GM11168 (cell line): ENCODE results near the gene REPS2.

Experiments used
- in situ Hi-C: fragments of 300-500 bp; cut with MboI; formaldehyde crosslinking; loops from one replicate; pipeline ENCODE4 v1.12.0; 2022; ENCODE audit warnings: low sequenced_read_pairs; ENCODE audit not compliant: unreplicated experiment

Gene REPS2

DNA sequence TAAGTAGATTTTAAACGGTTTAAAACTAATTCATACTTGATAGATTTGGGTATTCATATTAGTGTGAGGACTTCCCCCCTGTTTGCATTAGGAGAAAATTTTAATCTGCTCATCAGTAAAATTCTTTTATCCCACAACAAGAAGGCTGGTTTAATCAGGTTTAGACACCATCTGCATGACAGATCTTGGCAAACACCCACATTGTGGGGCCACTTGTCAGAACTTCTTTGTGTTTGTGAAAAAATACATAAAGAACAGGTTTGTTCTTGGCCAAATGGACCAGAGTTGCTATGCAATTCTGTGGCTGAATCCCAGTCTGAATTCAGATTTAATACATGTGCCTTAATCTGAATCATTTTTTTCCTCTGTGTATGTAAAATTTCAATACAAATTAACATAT, 121.1 kb downstream of the REPS2 start:
- in situ Hi-C loops, result no loop called here

DNA sequence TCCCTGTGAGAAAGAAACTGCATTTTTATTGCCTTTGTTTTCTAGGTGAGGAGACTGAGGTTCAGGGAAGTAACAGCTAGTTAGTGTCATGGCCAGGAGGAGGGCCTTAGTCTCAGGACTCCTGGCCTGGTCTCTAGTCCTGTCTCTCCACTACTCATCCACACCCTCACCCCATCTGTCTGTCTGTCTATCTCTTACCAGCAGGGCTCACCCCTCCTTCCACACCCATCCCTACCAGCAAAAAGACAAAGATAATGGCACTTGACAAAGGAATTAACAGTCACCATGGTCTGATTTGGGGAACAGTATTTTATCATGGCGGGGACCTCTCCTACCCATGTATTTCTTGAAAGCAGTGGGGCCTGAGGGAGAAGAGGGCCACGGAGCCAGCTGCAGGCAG, 125.8 kb downstream of the REPS2 start:
- in situ Hi-C loops, result no loop called here

DNA sequence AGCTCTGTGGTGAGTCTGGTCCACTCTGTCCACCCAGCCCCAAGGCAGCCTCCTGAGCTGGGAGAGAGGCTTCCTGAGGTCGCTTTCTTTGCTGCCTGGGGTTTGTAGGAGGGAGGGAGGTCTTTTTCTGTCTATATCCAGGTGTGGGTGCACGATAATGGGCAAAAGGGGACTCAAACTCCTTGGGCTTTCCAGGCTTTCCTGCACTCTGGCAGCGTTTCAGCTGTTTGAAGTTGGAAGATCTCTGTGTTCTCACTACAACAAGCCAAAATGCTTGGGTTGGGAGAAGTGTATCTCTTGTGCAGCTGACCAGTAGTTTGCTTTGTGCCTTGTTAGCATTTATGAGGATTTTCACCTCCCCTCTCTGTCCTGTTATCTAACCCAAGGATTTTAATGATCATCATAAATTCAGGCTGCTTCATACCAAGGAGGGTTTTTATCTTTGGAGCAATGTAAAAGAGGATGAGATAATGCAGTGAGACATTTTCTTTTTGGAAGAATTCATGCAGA, 126.3 kb downstream of the REPS2 start:
- in situ Hi-C loops, result no loop called here

DNA sequence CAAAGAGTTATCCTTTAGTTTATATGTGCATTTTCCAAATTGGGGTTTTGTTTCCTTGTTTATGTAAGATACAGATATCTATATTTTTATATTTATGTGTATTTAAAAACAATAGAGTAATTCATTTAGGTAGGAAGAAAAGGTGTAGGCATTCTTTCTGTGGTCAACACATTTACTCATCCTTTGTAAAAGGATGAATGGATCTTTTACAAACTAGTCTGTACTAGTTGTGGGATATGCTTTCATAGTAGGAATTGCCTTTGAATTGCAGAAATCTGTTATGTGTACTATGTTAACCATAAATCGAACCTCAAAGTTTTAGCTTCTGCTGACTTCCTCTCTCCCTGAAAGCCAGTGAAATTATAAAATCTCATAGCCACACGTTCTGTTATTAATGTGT, 128.5 kb downstream of the REPS2 start:
- in situ Hi-C loops, result no loop called here

DNA sequence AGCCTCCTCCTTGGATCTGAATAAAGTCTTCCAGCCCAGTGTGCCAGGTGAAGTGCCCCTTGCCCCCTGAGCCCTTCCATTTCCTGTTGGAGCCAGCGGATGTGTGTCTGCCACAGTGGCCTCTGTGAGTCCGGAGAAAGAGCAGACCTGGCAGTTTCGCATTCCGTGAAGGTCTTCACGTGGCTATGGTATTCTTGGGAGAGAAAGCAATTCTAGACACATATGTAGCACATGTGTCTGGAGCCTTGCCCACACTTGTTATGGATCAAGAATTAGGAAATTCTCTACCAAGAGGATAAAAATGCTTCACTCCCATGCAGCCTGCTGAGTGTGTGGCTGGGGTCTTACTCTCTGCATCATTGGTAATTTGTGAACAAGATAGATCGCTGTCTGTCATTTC, 130.9 kb downstream of the REPS2 start:
- in situ Hi-C loops, result no loop called here

DNA sequence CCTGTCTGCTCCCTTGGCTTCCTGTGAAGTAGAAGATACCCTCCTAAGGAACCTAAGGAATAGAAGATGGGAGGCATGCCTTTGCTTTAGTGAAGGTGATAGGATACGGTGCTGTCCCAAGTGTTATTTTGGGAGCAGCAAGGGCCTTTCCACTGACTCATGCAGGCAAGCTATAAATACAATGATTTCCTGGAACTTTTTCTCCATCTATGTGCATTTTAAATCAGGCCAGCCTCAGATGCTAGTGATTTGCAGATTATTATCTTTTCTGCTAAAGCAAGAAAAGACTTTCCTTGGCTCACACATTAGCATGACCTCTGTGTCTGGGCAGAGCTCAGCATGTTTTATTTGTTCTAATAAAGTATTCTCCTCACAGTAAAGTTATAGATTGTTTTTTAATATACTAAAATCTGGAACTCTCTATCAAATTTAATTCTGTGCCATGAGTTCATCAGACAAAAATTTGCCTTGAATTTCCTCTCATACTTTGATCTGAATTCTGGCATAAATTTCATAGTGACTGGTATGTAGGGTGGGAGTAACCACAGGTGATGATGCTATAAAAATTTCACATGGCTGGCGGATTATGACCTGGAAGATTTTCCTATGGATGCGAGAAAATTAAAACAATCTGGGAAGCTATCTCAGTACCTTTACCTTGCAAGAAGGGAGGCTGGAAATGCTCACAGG, 131.7 kb downstream of the REPS2 start:
- in situ Hi-C loops, result no loop called here

DNA sequence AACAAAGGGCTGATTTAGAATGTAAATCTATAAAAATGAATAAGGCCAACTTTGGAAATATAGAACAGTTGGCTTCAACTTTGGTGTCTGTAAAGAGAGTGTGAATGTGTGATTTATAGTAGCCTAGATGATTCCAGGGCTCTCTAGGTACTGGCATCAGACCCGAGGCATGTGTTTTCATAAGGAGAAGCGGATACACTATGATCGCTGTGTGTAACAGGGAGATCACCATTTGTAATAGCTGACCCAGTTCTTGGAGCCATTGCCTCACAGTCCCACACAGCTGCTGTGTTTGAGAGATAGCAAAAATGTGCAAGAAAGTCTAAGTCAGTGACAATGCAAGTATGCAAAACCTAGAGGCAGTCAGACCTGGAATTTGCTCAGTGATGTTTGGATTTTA, 135.1 kb downstream of the REPS2 start:
- in situ Hi-C loops, result no loop called here

DNA sequence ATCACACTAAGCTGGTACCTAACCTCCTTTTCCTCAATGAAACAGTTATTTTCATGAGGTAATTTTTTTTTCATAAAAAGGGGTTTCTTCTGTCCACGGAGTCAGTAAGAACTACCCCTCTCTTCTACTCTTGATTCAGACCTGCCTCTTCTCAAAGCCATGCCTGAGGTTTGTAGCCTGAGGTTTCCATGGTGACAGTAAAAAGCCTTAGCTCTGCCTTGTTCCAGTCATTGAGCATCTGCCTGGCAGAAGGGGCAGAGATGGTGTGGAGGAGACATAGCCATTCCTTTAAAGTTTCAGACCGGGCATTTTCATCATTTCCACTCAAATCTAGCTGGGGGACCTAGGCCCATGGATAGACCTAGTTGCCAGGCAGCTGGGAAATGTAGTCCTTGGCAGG, 135.5 kb downstream of the REPS2 start:
- in situ Hi-C loops, result no loop called here

DNA sequence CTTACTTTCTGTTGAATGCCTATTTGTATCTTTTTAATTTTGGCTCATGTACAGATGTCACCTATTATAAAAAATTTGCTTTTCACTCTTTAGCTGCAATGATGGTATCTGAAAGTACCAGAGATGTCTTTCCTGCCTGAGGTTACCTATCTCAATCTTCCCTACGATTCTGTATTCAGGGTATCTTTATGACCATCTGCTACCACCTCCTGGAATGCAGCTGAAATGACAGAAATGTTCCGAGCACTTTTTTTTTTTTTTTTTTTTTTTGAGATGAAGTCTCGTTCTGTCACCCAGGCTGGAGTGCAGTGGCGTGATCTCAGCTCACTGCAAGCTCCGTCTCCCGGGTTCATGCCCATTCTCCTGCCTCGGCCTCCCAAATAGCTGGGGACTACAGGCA, 136.4 kb downstream of the REPS2 start:
- in situ Hi-C loops, result no loop called here

DNA sequence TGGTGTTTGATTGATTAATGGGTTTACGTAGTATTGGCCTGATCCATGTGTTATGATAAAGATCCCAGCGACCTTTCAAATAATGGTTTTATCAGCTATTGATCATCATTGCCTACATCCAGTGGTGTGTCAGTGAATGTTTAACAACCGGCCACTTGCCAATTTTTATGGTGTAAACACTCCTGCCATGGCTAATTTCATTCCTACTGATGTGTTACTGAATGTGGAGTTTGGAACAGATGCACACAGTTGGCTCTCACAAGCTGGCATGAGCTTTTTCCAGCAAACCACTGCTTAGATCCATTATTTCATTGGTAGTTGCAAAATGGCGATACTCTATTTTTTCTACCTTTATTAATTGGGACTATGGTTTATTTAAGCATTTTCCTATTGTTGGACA, 139.9 kb downstream of the REPS2 start:
- in situ Hi-C loops, result no loop called here

DNA sequence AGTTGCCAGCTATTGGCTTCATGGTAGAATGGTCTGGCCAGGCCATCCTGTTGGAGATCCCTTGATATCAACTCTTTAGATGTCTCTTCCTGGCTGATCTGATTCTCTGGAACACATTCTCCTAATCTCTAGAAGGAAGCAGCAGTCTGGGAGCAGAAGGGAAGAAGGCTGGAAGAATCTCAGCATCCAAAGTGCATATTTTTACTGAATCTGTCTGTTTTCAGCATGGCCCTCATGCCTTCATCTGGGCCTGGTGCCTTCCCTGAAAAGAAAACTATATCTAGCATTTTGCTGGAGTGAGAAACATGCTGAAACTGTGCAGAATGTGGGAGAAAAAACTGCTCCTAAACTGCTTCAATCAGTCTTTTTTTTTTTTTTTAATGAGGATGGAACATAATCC, 148.7 kb downstream of the REPS2 start:
- in situ Hi-C loops, result no loop called here

DNA sequence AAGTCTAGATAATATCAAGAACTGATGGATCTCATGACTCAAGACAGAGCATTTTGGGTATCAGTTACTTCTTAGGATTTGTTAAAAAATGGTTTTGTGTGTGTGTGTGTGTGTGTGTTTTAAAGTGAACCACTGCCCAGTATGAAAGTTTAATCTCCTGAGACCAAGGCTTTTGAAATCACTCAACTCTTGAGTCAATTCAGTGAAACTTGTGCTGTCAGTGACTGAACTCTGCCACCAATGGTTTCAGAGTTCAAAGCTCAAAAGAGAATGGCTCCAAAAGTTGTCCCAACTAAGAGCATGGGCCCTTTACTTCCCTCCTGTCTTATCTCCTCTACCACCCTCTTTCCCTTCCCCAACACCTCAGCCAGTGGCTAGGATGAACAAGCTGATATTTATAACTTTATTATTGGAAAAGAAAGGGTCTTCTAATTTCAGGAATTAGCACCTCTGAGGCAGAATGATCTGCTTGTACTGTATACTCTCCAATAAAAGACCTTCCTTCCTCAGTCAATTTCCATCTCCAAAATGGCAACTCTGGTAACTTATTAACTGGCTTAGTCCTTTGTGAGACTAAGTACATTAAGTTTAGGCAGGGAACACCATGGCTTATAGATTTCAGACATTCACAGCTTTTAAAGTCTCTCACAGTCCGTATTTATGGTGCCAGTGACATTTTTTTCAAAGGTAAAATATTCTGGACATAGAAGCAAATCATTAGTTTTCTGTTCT, 152.2 kb downstream of the REPS2 start:
- in situ Hi-C loops, result no loop called here

DNA sequence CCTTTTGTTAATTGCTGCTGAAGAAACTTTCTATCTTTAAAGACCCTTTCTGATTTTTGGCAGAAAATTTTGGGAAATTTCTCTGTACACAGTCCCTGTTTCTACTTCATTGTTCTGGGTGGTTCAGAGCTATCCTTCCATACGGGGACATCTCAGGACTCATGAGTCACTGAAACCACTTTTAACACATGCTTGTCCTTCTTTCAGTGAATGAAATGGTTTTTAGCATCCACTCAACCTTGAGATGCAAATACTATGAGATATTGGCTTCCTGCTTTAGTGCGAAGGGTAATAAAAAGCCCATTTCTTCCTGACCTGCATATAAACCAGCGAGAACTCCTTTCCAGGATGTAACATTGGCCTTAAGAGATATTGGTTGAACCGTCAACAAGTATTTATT, 158.0 kb downstream of the REPS2 start:
- in situ Hi-C loops, result no loop called here

DNA sequence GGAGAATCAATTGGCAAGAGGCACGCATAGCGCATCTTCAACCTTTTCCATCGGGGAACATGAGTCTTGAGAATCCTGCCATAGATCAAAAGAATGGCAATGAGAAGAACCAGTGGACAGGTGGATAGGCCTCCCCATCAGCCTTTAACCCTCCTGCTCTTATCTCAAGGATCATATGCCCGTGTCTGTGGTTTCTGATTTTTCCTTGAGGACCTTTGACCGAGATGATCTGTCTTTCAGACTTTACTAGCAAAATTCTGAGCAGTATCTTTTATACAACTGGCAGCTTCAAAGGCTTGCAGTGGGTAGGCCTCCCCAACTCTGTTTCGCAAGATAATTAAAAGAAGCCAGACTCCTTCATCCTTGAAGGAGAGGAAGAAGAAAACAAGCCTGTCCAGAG, 174.4 kb downstream of the REPS2 start:
- in situ Hi-C loops, result no loop called here

DNA sequence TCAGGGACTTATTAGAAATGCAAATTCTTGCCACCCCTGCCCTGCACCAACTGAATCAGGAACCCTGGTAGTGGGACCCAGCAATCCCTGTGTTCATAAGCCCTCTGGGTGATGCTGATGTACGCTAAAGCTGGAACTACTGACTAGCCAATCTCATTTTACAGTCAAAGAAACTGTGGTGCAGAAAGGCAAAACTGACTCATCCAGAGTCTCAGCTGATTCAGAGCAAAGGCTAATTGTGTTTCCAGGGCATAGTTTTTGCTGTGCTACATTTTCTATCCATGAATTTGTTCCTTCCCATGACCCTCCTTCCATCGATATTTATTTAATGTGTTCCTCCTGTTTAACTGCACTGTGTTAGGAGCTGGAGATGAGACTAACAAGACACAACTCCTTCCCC, 207.5 kb downstream of the REPS2 start:
- in situ Hi-C loops, result no loop called here

DNA sequence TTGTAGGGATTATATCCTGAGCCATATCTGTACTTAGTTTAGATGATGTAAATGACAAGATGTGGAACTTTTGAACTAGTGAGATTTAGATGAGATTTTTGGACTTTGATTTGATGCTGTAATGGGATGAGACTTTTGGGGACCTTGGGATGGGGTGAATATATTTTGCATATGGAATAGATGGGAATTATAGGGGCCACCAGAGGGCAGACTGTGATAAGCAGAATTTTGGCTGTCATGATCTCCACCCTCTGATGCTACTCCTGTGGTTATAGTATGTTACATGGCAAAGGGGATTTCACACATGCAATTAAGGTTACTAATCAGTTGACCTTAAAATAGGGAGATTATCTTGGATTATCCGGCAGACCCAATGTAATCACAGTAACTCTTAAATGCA, 214.5 kb downstream of the REPS2 start:
- in situ Hi-C loops, result no loop called here

DNA sequence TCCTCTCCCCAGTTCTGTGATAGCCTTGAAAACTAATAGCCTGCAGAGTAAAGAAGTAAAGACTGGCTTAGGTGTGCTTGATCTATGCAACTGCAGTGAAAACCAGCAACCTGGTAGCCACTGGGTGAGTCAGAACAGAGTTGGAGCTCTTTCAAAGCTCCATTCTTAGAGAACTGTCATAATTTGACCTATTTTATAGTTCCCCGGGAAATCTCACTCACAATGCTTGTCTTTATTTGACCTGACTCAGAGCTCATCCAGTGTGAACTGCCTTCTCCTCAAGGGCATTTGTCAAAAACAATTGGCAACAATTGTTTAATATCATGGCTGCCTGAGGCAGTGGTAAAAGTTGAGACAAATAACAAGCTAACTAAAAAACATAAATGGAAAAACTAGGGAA, 215.5 kb downstream of the REPS2 start:
- in situ Hi-C loops, result no loop called here

DNA sequence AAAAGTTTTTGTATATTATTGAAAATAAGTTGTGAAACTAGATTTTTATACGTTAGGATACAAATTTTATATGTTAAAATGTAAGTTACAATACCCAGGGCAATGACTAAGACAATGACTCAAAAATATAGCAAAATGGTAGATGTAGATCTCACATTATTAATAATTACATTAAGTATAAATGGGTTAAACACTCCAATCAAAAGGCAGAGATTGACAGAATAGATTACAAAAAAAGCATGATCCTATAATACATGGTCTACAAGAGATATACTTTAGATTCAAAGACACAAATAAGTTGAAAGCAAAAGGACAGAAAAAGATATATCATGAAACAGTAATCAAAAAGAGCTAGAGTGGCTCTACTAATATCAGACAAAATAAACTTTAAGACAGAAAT, 217.6 kb downstream of the REPS2 start:
- in situ Hi-C loops, result no loop called here

DNA sequence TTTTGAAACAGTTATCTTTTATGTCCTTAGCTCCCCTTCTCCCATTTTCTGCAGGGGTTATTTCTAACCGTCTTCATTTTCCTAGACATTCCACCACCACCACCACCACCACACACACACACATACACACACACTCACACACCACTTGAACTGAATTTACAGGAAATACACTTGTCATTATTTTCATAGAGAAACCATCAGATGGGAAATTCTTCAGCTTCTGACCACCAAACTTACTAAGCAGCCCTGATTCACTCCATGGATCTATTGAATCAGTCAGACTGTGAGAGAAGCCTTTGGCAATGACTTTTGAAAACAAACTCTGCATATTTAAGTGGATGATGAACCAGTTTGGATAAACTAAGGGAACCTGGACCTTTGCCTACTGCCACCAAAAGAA, 218.5 kb downstream of the REPS2 start:
- in situ Hi-C loops, result no loop called here

DNA sequence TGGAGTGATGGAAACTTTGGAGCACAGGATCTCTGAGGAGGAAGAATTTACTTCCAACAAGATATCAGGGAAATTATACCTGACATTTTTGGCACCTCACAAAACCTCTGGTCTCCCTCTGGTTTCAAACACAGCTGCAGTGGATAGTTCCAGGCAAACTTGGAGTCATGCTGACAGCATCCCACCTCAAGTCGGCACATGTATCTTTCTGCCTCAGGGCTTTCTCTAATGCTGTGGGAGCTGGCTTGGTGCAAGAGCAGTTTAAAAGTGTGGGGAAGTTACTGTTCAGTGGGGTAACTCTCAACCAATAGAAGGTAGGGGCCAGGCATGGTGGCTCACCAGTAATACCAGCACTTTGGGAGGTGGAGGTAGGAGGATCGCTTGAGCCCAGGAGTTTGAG, 221.5 kb downstream of the REPS2 start:
- in situ Hi-C loops, result no loop called here

DNA sequence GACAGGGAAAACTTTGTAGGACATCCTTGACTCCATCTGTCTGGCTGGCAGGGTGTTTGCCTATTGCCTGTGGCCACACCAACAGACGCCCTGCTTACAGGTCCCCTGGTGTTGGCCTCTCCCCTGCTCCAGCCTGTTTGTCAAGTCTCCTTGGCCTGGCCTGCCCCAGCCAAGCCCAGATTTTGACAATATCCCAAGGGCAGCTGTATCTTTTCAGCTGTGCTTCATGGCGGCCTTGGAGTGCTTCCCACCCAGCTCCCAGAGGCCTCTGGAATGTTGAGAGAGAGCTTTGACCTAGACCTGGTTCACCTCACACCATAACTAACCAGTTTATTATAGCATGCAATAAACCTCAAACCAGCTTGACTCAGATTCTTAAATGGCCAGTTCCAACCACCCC, 224.5 kb downstream of the REPS2 start:
- in situ Hi-C loops, result no loop called here

DNA sequence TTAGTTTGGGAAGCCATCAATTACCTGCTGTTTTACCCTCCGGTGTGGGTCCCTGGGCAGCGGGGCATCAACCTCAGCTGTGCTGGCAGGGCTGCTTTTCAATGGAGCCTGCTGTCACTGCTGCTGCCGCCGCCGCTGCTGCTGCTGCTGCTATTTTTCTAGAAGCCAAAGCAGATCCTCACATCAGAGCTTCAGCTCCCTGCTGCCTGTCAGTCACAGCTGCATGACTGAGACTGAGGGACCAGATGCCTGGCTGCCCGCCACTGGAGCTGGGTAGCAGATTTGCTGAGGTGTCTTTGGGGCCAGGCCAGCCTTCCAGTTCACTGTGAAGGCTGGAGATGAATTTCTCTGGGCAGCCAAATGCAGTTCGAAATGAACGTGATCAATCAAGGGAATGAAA, 228.2 kb downstream of the REPS2 start:
- in situ Hi-C loops, result no loop called here
